Adrenal gland (tissue), 5 donors: ENCODE results near the gene ROS1.

Experiments used
- CTCF ChIP-seq, 6 experiments: fragments of 450-650 bp in 4 of 6; fragments of 200-600 bp in 2 of 6; sonication (generic) in 1 of 6; IDR thresholded peaks; 1 replicate in 5 of 6; 2 replicates in 1 of 6; pipeline versions ENCODE4 v1.5.1 to v1.8.0; 2016 to 2021; ENCODE audit warnings: antibody characterized with exemption in 6 of 6, mild to moderate bottlenecking in 2 of 6, moderate library complexity in 1 of 6
- POLR2A ChIP-seq, 2 donors: fragments of 450-650 bp; IDR thresholded peaks; one replicate each; pipeline ENCODE4 v1.6.1; 2017; ENCODE audit warnings: antibody characterized with exemption in 2 of 2, mild to moderate bottlenecking in 2 of 2, moderate library complexity in 1 of 2
- donor health status: DM: no; HTN: no; CAD: no.

- no peak for TF ChIP-seq CTCF (IDR thresholded peaks at IDR 0.05)
- no peak for TF ChIP-seq POLR2A (IDR thresholded peaks at IDR 0.05)
These were observed 161.4 kb downstream of the ROS1 start for GRCh38 chr6:117264369-117264691.
